Stimulated activated CD4-positive, alpha-beta T cell treated with anti-CD3 and anti-CD28 coated beads, Interleukin-4, amount 100 ng/mL, for 48 hours (primary cell): ENCODE results near the gene ING5.

Experiments
- DNase-seq, 2 donors: peaks; one replicate each; pipeline ENCODE4 v3.0.0-alpha.2; 2020; ENCODE audit warnings: low read depth in 2 of 2

Gene ING5

DNA sequence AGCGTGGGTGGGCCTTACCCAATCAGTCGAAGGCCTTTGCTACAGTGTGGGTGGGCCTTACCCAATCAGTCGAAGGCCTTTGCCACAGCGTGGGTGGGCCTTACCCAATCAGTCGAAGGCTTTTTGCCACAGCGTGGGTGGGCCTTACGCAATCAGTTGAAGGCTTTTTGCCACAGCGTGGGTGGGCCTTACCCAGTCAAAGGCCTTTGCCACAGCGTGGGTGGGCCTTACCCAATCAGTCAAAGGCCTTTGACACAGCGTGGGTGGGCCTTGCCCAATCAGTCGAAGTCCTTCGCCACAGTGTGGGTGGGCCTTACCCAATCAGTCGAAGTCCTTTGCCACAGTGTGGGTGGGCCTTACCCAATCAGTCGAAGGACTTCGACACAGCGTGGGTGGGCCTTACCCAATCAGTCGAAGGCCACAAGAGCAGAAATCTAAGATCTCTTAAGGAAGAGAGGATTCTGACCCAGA is 58.5 kb downstream of the ING5 start:
- no peak for DNase-seq

- DNase-seq, result no peak
Observed at GRCh38 chr2:241762321-241762932, 60.6 kb downstream of the ING5 start.

GRCh38 chr2:241762933-241763369 is 61.1 kb downstream of the ING5 start:
- DNase-seq, result peak in 1 of 2 donors; percentile 38

GRCh38 chr2:241763551-241764274 is 61.9 kb downstream of the ING5 start:
- DNase-seq, result no peak

DNA sequence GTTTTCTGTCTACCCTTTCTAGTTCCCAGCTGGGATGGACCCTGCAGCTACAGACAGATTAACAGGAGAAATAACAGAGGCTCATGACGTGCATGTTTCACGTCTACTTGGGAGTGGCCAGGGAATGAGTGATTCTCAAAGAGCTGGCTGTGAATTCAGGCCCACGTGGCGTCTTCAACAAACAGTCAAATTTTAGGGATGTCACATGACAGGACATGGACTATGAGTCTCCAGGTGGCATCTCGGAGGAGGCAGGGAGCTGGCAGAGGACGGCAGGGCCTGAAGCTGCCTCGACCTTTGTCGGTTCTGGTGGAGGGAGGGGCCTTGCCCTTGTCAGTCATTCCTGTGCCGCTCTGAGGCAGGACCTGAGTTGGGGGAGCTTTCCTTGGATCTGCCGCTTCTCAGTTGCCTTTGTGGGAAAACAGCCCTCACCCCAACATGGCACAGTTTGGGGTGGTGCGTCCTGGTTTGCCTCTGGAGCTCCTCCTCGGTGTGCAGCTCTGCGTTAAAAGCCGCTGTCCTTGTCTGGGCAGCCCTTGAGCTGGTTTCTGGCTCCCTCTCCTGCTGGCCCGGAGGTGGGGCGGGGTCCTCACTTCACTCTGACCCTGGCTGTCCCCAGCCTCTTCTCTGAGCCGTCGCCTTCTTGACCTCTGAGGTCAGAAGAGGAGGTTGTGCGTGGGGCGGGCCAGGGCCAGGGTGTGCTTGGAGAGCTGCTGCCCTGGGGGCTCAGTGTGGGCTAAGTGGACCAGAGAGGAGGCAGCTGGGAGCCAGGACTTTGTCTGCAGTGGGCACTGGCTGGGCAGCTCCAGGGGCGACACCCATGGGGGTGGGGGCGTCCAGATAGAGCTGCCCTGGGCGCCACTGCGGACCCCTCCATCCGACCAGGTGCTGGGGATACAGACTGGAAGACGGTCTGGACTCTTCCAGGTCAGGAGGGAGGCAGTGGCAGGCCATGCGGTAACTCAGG is 62.7 kb downstream of the ING5 start:
- no peak for DNase-seq

DNA sequence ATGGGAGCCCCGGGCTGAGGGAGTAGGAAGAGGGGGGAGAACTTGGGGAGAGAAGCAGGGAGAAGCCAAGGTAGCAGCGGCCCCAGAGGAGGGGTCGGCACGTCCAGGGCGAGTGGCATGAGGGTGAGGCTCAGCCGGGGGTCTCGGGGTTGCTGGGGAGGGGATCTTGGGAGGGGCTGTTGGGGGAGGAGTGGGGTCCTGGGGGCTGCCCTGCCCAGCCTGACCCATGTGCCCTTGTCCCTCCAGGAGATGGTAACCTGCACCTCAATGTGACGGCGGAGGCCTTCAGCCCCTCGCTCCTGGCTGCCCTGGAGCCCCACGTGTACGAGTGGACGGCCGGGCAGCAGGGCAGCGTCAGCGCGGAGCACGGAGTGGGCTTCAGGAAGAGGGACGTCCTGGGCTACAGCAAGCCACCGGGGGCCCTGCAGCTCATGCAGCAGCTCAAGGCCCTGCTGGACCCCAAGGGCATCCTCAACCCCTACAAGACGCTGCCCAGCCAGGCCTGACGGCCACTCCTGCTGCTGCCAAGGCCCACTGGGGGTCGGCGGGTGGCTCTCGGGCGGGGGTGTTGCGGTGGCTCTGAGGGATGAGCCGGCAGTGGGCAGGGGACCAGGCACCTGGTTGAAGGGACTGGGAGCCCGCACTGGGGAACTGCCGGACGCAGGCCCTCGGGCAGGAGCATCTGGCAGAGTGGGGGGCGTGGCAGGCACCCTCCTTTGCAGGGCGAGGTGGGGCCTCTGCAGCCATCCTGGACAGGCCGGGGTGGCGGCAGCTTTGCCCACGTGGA is 65.8 kb downstream of the ING5 start:
- DNase-seq, result no peak

DNA sequence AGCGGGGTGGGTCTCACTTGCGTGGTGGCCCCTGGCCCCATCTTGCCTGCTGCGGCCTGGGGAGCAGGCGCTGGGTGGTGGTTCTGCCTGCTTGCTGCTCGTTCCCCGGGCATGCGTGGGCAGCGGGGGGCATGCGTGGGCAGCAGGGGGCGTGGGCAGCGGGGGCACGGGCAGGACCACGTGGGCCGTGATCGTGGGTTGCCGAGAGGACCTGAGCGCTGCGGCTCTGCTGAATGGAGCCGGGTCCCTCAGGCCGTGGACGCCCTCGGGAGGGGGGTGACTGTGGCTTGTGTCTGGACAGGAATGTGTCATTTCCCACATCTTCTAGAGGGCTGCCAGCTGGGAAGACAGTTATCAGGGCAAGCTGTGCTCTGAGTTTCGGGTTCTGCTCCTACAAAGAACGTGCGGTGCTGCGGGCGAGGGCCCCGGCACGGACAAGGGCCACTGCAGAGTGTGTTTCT is 66.4 kb downstream of the ING5 start:
- no peak for DNase-seq

GRCh38 chr2:241768850-241769249 is 67.0 kb downstream of the ING5 start:
- DNase-seq, result no peak

DNA sequence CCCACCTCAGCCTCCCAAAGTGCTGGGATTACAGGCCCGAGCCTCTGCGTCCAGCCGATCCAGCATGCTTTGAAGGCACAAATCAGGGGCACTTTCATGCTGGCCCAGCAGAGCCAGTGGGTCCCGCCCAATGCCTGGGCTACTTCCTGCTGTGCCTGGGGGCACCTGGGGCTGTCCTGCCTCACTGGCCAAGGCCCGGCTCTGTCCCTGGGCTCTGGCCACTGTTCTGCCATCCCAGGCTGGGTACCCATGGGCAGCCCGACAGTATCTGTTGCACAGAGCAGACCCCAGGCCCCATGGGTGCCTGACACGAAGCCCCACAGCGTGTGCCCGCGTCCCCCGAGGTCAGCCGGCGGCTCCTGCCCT is 68.0 kb downstream of the ING5 start:
- DNase-seq, result no peak

- no peak for DNase-seq
Observed at GRCh38 chr2:241770185-241770935, 68.5 kb downstream of the ING5 start.

- no peak for DNase-seq
Observed at GRCh38 chr2:241770936-241771285, 69.1 kb downstream of the ING5 start.

GRCh38 chr2:241771286-241772062 is 69.6 kb downstream of the ING5 start:
- no peak for DNase-seq

DNA sequence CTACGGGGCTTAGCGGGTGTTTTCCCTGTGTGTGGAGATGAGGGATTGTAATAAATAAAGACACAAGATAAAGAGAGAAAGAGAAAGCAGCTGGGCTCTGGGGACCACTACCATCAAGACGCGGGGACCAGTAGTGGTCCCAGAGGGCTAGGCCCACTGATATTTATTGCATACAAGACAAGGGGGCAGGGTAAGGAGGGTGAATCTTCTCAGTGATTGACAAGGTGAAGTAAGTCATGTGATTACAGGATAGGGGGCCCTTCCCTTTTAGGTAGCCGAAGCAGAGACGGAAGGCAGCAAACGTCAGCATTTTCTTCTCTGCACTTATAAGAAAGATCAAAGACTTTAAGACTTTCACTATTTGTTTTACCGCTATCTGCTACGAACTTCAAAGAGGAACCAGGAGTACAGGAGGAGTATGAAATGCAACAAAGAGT is 70.2 kb downstream of the ING5 start:
- DNase-seq, result no peak

DNA sequence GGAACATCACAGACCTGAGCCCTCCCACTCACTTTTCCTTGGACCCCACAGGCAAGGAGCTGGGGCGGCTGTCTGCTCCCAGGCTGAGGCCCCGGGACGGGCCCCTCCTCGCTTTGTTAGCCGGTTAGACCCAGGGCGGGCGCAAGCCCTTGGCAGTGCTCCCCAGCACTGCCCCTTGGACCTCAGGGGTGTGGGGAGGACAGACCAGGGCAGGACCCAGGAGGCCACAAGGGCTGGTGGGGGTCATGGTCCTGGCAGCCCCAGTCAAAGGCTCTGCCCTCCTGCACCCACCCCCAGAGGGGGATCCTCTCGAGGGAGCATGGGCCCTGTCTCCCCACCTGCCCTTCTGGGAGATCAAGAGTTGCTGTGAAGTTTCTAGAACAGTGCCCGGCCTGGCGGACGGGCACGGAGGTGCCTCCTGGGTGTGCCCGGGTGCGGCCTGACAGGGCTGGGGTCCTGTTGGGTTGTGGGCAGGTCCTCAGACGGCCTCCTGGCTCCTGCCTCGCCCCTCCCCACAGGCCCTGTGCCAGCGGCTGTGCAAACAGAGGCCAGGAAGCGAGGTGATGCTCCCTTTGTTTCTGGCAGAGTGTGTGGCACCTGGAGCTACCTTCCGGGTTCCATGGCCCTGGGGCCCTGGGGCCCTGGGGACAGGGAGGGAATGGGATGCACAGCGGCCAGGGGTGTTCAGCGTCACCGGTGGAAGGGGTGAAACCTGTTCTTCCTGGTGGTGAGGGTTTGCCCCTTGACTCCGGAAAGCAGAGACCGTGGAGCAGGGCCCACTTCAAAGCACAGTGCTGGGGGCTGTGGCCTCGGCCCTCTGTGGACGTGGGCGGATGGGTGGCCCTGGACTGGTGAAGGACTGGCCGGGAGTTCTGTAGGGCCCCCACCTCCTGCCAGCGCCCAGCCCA is 71.9 kb downstream of the ING5 start:
- DNase-seq, result no peak

- no peak for DNase-seq
Observed at GRCh38 chr2:241774419-241775222, 72.8 kb downstream of the ING5 start.

DNA sequence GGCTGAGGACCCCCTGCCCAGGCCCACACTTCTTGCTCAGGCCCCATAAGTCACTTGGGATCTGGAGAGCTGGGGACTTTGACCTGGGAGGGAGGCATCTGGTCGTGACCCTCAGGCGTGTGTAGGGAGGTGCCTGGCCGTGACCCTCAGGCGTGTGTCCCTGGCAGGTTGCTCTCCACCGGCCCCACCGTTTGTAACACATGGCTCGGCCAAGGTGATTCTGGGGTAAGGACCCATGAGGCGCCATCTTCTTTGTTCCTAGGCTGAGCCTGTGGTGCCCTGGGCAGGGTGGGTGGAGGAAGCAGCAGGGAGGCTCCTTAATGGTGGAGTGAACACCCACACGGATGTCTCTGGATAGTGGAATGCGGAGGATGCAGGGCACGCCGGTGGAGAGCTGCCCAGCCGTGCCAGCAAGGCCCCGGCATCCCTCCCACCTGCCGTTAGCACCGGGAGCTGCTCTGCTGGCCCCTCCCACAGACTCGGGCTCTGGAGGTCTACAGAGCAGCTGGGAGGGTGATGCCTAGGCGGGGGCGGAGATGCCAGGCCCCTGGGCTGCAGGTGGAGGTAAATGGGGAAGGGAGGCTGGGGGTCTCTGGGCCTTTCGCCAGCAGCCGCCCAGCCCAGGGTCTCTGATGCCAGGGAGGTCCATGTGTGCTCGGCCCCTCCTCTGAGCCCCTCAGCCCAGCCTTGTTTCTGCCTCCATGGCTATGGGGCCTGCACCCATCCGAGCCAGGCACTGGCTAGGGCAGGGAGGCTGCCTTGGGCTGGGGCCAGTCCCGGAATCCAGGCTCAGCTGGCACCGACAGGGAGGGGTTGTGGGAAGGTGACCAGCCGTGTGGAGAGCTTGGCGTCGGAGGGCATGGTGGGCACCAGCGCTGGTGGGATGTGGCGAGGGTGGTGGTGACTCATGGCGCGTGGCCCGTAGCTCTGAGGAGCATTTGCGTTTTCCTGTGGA is 73.7 kb downstream of the ING5 start:
- DNase-seq, result no peak
